GM18507 (cell line): Measurements from ENCODE around the gene CHRNB4.
"Not testable (repeated sequence)": the region's sequence is repeated elsewhere in the genome, so short reads cannot be mapped to it uniquely, and the experiment has no call there.

ENCODE experiments used
- DNase-seq: peaks from one replicate; pipeline ENCODE4 v3.0.0; 2011; ENCODE audit warnings: low read depth; ENCODE audit not compliant: insufficient read length; ENCODE audit errors: extremely low spot score
- FAIRE-seq: peaks from 2 replicates; lab custom pipeline; 2011; peaks lifted over from hg19 to GRCh38; lab: Jason Lieb, UNC

CHRNB4 gene

GRCh38 chr15:78619022-78619950 lies 21.7 kb downstream of the CHRNB4 start:
- no peak for FAIRE-seq
- no peak for DNase-seq

- peak; percentile 87 for FAIRE-seq
Measured at GRCh38 chr15:78618490-78618934, 22.5 kb downstream of the CHRNB4 start.

GRCh38 chr15:78618064-78618463 lies 22.9 kb downstream of the CHRNB4 start:
- FAIRE-seq = no peak
- no peak for DNase-seq

More at GRCh38 chr15:78618490-78618934, 22.5 kb downstream of the CHRNB4 start:
- peak; percentile 74 for DNase-seq

GRCh38 chr15:78617516-78617915 lies 23.5 kb downstream of the CHRNB4 start:
- no peak for DNase-seq
- no peak for FAIRE-seq

- FAIRE-seq = no peak
- no peak for DNase-seq
Measured at GRCh38 chr15:78617076-78617475, 23.9 kb downstream of the CHRNB4 start.

GRCh38 chr15:78616506-78616905 lies 24.5 kb downstream of the CHRNB4 start:
- no peak for DNase-seq
- no peak for FAIRE-seq

- DNase-seq = no peak
- FAIRE-seq = no peak
Measured at GRCh38 chr15:78615151-78615589, 25.8 kb downstream of the CHRNB4 start.

- DNase-seq (no peak), FAIRE-seq (no peak)
Measured at GRCh38 chr15:78614021-78614420, 27.0 kb downstream of the CHRNB4 start.

- not testable (repeated sequence) for FAIRE-seq
Measured at GRCh38 chr15:78609551-78609950, 31.5 kb downstream of the CHRNB4 start.

GRCh38 chr15:78605680-78606079 lies 35.3 kb downstream of the CHRNB4 start:
- DNase-seq (no peak), FAIRE-seq (no peak)

More at GRCh38 chr15:78609551-78609950, 31.5 kb downstream of the CHRNB4 start:
- DNase-seq = not testable (repeated sequence)

GRCh38 chr15:78605201-78605600 lies 35.8 kb downstream of the CHRNB4 start:
- DNase-seq (no peak), FAIRE-seq (no peak)

- DNase-seq (no peak), FAIRE-seq (no peak)
Measured at GRCh38 chr15:78604420-78604819, 36.6 kb downstream of the CHRNB4 start.

GRCh38 chr15:78603467-78603866 lies 37.5 kb downstream of the CHRNB4 start:
- no peak for DNase-seq
- no peak for FAIRE-seq

- DNase-seq (no peak), FAIRE-seq (no peak)
Measured at GRCh38 chr15:78599189-78599588, 41.8 kb downstream of the CHRNB4 start.

- DNase-seq (no peak), FAIRE-seq (no peak)
Measured at GRCh38 chr15:78598348-78598747, 42.7 kb downstream of the CHRNB4 start.

GRCh38 chr15:78597583-78597982 lies 43.4 kb downstream of the CHRNB4 start:
- DNase-seq (no peak), FAIRE-seq (no peak)

GRCh38 chr15:78574944-78575343 lies 66.1 kb downstream of the CHRNB4 start:
- DNase-seq (no peak), FAIRE-seq (no peak)
